ENCODE results near the gene SGMS1. TPM values are rescaled to one million over a fixed set of nuclear protein-coding genes. Genes with fewer than 3 reads are reported as not detected.

SGMS1 gene
- total and polyA plus RNA-seq, 2 donors (not counting 1 experiment from before 2014, with no cell fraction given), result 39.9 to 82.1 TPM

- Histone ChIP-seq H3K4me3 (replicated peaks in 1 of 4; ENCODE audit: control extremely low read depth in 1 of 4, insufficient read depth in 1 of 4, low read depth in 3 of 4, low read length in 4 of 4) (no peak overlapping the region), H3K36me3 (ENCODE audit: control insufficient read depth, insufficient read depth, low read length) (no peaks in the 10 kb centered on the region), H3K79me2 (ENCODE audit: control insufficient read depth, insufficient read depth, low read length) (peaks cover 4% of the 10 kb centered on the region), H3K9me3 (ENCODE audit: control insufficient read depth, insufficient read depth, low read depth, low read length) (no peaks in the 10 kb centered on the region), H4K20me1 (ENCODE audit: control insufficient read depth, extremely low read depth, insufficient read depth, low read length) (no peaks in the 10 kb centered on the region), H3K27ac (ENCODE audit: insufficient read depth, low read length) (no peak overlapping the region), H3K4me2 (ENCODE audit: extremely low read depth, insufficient read depth, low read length) (peak overlapping the region; percentile 54), H3K9ac (ENCODE audit: insufficient read depth, low read length) (no peak overlapping the region), H3K27me3 (ENCODE audit: control insufficient read depth, insufficient read depth, low read length) (no peaks in the 10 kb centered on the region), H3K4me1 (ENCODE audit: control insufficient read depth, extremely low read depth, insufficient read depth, low read length) (peaks cover 21% of the 10 kb centered on the region), H2AFZ (ENCODE audit: low read length) (no peak overlapping the region)
- no peak for TF ChIP-seq EZH2 (IDR thresholded peaks at IDR 0.05; ENCODE audit: low read length, missing control alignments)
- TF ChIP-seq, protein P1, sequence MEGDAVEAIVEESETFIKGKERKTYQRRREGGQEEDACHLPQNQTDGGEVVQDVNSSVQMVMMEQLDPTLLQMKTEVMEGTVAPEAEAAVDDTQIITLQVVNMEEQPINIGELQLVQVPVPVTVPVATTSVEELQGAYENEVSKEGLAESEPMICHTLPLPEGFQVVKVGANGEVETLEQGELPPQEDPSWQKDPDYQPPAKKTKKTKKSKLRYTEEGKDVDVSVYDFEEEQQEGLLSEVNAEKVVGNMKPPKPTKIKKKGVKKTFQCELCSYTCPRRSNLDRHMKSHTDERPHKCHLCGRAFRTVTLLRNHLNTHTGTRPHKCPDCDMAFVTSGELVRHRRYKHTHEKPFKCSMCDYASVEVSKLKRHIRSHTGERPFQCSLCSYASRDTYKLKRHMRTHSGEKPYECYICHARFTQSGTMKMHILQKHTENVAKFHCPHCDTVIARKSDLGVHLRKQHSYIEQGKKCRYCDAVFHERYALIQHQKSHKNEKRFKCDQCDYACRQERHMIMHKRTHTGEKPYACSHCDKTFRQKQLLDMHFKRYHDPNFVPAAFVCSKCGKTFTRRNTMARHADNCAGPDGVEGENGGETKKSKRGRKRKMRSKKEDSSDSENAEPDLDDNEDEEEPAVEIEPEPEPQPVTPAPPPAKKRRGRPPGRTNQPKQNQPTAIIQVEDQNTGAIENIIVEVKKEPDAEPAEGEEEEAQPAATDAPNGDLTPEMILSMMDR (conservative IDR thresholded peaks at IDR 0.05 in 1 of 2, IDR thresholded peaks at IDR 0.05 in 1 of 2; ENCODE audit: low read depth in 1 of 2, low read length in 2 of 2), result no peak
- peak in 1 of 2 donors; percentile 32 for DNase-seq (ENCODE audit: low read depth in 2 of 2)
Measured at GRCh38 chr10:50607356-50607925, 16.3 kb downstream of the SGMS1 start.

DNA sequence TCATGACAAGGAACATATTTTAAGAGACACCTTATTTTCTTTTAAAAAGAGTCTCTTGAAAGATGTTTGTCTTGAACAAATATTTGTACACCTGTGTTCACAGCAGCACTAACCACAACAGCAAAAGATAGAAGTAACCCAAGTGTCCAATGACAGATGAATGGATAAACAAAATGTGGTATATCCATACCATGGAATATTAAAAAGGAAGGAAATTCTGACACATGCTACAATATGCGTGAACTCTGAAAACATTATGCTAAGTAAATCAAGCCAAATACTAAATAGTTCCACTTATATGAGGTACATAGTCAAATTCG, 17.8 kb downstream of the SGMS1 start:
- Histone ChIP-seq H3K9ac (ENCODE audit: insufficient read depth, low read length) (no peak overlapping the region), H3K36me3 (ENCODE audit: control insufficient read depth, insufficient read depth, low read length) (no peaks in the 10 kb centered on the region), H3K27me3 (ENCODE audit: control insufficient read depth, insufficient read depth, low read length) (no peaks in the 10 kb centered on the region), H3K4me3 (replicated peaks in 1 of 4; ENCODE audit: control extremely low read depth in 1 of 4, insufficient read depth in 1 of 4, low read depth in 3 of 4, low read length in 4 of 4) (no peak overlapping the region), H3K4me2 (ENCODE audit: extremely low read depth, insufficient read depth, low read length) (peak overlapping the region; percentile 4), H3K4me1 (ENCODE audit: control insufficient read depth, extremely low read depth, insufficient read depth, low read length) (peaks cover 25% of the 10 kb centered on the region), H3K27ac (ENCODE audit: insufficient read depth, low read length) (no peak overlapping the region), H4K20me1 (ENCODE audit: control insufficient read depth, extremely low read depth, insufficient read depth, low read length) (no peaks in the 10 kb centered on the region), H3K79me2 (ENCODE audit: control insufficient read depth, insufficient read depth, low read length) (peaks cover 4% of the 10 kb centered on the region), H2AFZ (ENCODE audit: low read length) (no peak overlapping the region), H3K9me3 (ENCODE audit: control insufficient read depth, insufficient read depth, low read depth, low read length) (no peaks in the 10 kb centered on the region)
- DNase-seq (ENCODE audit: low read depth in 2 of 2), result no peak
- TF ChIP-seq, protein P1 (conservative IDR thresholded peaks at IDR 0.05 in 1 of 2, IDR thresholded peaks at IDR 0.05 in 1 of 2; ENCODE audit: low read depth in 1 of 2, low read length in 2 of 2), result no peak
- TF ChIP-seq EZH2 (IDR thresholded peaks at IDR 0.05; ENCODE audit: low read length, missing control alignments), result no peak

GRCh38 chr10:50605269-50605950, 18.3 kb downstream of the SGMS1 start:
- peak overlapping the region; percentile 5 for H3K27ac ChIP-seq (ENCODE audit: insufficient read depth, low read length)
- DNase-seq (ENCODE audit: low read depth in 2 of 2), result peak; percentile 95 to 100
- no peaks in the 10 kb centered on the region for H4K20me1 ChIP-seq (ENCODE audit: control insufficient read depth, extremely low read depth, insufficient read depth, low read length)
- H3K4me3 ChIP-seq (replicated peaks in 1 of 4; ENCODE audit: control extremely low read depth in 1 of 4, insufficient read depth in 1 of 4, low read depth in 3 of 4, low read length in 4 of 4), result no peak overlapping the region
- H3K36me3 ChIP-seq (ENCODE audit: control insufficient read depth, insufficient read depth, low read length), result no peaks in the 10 kb centered on the region
- H3K27me3 ChIP-seq (ENCODE audit: control insufficient read depth, insufficient read depth, low read length), result no peaks in the 10 kb centered on the region
- H3K9ac ChIP-seq (ENCODE audit: insufficient read depth, low read length), result no peak overlapping the region
- no peaks in the 10 kb centered on the region for H3K9me3 ChIP-seq (ENCODE audit: control insufficient read depth, insufficient read depth, low read depth, low read length)
- peaks cover 4% of the 10 kb centered on the region for H3K79me2 ChIP-seq (ENCODE audit: control insufficient read depth, insufficient read depth, low read length)
- H3K4me1 ChIP-seq (ENCODE audit: control insufficient read depth, extremely low read depth, insufficient read depth, low read length), result peaks cover 29% of the 10 kb centered on the region
- no peak overlapping the region for H2AFZ ChIP-seq (ENCODE audit: low read length)
- TF ChIP-seq, protein P1 (conservative IDR thresholded peaks at IDR 0.05 in 1 of 2, IDR thresholded peaks at IDR 0.05 in 1 of 2; ENCODE audit: low read depth in 1 of 2, low read length in 2 of 2), result no peak
- TF ChIP-seq EZH2 (IDR thresholded peaks at IDR 0.05; ENCODE audit: low read length, missing control alignments), result no peak
- H3K4me2 ChIP-seq (ENCODE audit: extremely low read depth, insufficient read depth, low read length), result peak overlapping the region; percentile 67
